GM18909 (cell line): ENCODE data around the gene CDH23.

Source experiments
- ATAC-seq: cut with Tn5 transposase; IDR thresholded peaks from one replicate; pipeline ENCODE4 v1.9.1; 2021; ENCODE audit warnings: mild to moderate bottlenecking; ENCODE audit not compliant: unreplicated experiment, poor library complexity

The CDH23 gene

DNA sequence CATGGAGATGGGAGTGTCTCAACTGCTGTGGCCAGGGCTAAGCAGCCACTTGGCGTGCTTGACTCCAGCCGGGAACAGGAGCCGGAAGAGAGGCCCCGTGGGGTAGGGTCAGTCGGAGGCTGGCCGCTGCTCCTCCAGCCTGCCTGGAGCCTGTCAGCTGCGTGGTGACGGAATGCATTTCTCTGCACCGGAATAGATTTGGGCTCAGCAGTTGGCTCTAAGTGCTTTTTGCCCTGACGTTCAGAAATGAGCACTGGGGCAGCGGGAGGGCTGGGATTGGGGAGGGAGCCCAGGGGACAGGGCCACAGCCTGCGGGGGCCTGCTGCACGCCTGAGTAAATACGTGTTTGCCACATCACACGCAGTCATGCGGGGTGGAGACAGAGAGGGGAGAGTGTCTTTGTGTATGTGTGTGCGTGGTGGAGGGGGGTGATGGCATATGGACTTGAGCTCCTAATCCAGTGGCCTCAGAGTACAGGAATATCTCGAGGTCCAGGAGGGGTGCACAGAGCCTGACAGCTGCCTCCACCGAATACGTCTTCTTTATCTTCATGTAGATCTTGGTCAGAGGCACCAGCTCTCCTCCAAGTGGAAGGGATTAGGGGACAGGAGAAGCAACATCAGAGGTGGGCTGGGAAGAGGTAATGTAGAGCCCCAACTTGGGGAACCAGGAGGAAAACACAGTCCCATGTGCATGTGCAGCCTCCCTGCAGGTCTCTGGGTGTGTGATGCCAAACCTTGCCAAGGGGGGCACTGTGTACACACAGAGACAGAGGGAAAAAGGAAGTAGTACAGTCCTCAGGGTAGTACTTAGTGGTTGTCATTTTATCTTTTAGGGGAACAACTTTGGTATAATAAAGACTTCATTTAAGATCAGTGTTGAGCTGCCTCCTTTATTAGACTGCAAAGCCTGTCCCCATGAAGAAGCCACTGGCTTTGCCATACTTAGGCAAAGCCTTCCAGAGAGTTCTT is 151.4 kb downstream of the CDH23 start:
- ATAC-seq = no peak

- no peak for ATAC-seq
These were observed 153.2 kb downstream of the CDH23 start for GRCh38 chr10:71549766-71550533.

DNA sequence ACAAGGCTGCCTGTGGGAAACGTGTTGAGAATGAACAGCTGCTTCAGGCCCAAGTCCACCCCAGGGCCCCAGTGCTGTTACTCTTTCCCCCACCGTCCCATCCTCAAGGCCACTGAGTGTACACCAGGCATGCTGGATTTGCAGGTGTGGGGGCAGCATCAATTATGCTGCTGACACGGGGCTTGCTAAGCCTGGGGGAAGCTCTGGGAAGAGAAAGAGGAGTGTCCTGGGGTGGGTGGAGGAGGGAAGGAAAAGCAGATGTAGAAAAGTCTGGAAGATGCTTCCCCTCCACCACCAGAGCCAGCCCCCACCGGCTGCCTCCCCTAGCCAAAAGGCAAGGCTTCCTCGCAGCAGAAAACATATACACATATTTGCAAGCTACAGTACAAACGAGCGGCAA is 153.9 kb downstream of the CDH23 start:
- no peak for ATAC-seq

GRCh38 chr10:71551970-71552369 is 155.2 kb downstream of the CDH23 start:
- ATAC-seq = no peak

DNA sequence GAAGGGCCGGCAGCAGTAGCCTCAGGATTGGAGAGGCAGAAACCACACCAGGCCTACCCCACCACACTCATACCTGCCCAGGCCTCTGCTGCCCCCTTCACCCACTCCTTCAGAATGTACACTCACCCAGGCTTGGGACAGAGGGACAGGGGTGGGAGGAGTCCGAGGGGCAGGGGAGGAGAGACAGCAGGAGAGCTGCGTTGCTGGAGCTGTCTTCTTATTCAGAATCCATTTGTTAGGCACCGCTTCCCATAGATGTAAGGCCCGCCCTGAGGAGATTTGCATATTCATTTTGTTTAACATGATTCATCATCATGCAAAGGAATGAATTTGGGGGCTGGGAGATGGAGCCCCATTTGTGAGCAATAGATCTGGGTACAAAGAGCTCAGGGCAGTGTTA is 156.7 kb downstream of the CDH23 start:
- ATAC-seq = no peak

DNA sequence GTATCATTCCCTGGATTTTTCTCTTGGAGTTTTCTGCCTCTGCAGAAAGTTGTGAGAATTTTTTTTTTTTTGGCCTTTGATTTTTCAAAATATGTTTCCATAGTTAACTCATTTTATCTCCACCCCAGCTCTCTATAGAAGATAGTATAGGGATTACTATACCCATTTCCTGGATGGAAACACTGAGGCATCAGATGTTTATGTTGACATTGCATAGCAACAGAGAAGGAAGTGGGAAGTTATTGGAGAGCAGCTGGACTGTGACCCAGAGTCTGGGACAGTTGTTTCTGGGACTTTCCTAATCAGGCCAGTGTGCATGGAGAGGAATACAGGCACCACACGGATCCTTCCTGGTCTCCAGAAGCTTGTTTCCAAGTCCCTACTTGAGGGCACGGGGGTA is 158.0 kb downstream of the CDH23 start:
- ATAC-seq = no peak

GRCh38 chr10:71555087-71555723 is 158.5 kb downstream of the CDH23 start:
- no peak for ATAC-seq

GRCh38 chr10:71555724-71556119 is 159.0 kb downstream of the CDH23 start:
- ATAC-seq = no peak

DNA sequence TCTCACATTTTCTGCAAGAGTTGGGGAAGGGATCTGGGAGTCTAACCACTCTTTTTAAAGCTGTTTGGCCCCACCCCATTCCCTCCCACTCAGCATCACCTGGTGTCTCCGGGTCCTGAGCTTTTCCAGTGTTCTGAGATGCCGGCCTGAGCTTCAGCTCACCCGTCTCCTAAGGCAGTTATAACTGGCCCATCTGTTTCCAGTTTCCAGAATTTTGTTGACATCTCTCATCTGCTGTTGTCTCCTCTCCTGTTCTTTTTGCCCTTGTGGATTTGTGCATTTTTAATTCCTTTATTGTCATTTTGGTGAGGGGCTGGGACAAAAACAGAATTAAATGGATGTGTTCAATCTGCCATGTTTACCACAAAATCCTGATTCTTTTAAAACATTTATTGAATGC is 162.3 kb downstream of the CDH23 start:
- no peak for ATAC-seq

- ATAC-seq = no peak
These were observed 164.4 kb downstream of the CDH23 start for GRCh38 chr10:71561003-71561574.

- no peak for ATAC-seq
These were observed 165.5 kb downstream of the CDH23 start for GRCh38 chr10:71562181-71562580.

DNA sequence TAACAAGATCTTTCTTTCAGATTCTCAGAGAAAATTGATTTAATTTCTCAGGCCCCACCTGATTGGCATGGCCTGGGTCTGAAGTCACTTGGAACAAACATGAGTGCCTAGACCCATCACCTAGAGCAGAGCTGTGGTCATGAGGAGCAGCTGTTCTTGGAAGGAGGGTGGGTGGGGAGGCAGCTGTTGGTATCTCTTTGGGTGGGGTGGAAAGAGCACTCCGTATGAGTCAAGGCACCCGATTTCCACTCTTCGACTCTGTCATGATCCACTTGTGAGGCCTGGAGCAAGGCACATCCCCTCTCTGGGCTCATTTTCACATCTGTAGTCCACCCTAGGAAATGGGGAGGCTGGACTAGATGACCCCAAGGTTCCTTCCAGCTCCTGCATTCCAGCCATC is 166.2 kb downstream of the CDH23 start:
- no peak for ATAC-seq

- ATAC-seq = no peak
These were observed 167.6 kb downstream of the CDH23 start for GRCh38 chr10:71564194-71564820.

GRCh38 chr10:71565284-71566000 is 168.7 kb downstream of the CDH23 start:
- ATAC-seq = no peak

DNA sequence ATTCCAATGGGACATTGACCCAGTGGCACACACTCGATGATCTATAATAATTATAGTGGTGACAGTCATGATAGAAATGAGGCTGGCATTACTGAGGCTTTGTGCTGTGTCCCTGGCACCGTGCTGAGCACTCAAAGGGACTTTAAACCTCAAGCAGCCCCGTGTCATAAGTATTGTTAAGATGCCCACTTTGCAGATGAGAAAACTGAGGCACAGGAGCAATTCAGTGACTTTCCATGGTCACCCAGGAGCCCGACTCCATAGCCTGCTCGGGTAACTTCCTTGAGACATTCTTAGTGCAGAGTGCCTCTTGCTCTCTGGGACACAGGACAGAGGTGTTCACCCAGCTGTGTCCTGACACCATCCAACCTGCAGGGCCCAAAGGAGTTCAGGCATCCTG is 170.3 kb downstream of the CDH23 start:
- no peak for ATAC-seq

GRCh38 chr10:71568896-71569492 is 172.3 kb downstream of the CDH23 start:
- ATAC-seq = no peak

DNA sequence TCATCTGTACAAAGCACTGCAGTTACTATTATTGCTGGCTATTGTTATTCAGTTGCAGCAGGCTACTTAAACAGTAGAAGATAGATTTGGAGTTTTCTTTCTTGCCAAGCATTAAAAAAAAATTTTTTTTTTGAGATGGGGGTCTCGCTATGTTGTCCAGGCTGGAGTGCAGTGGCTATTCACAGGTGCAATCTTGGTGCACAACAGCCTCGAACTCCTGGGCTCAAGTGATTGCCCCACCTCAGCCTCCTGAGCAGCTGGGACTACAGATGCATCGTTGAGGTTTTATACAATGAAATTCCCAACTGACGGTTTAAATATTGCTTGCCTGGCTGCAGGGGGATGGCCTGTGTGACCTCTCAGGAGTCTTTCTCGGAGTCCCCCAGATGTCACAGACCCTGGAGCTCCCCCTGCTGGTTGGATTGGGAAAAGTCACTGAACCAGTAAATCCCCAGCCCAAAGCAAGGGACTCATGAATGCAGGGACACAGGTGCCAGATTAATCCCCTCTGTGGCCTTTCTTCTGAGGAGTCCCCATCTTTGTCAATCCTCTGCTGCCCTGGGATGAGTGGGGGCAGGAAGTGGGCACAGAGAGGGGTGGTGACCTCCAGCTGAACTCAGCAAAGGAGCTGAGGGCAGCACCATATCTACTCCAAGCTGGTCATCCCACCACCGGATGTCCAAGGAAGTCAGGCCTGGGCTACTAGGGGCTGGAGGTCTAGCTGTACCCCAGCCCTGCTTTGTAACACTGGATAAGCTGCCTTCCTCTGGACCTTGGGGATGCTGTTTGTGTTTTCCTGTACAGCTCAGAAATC is 173.3 kb downstream of the CDH23 start:
- no peak for ATAC-seq

GRCh38 chr10:71571460-71572175 is 174.9 kb downstream of the CDH23 start:
- no peak for ATAC-seq
